ENCODE measurements around the gene SFSWAP.
"Not testable (repeated sequence)": the region's sequence is repeated elsewhere in the genome, so short reads cannot be mapped to it uniquely, and the experiment has no call there.

SFSWAP gene

GRCh38 chr12:131737150-131737827 lies 26.4 kb downstream of the SFSWAP start:
- DNase-seq, result no peak

DNA sequence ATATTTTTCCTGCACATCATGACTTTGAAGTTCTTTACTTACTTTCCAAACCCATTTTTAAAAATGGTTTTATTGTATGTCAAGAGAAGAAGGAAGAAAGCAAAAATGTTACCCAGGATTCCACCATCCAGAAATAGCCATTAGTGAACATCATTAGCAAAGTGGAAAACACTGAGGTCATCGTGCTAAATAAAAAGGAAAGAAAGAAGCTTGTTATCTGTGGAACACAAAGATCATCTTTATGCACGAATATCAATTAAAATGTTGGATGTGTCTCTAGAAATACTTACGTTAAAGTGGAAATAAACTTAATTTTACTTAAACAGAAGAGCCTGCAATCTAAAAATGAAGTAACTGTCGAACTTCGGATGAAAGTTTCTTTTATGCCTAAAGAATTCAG lies 27.3 kb downstream of the SFSWAP start:
- no peak for DNase-seq

DNA sequence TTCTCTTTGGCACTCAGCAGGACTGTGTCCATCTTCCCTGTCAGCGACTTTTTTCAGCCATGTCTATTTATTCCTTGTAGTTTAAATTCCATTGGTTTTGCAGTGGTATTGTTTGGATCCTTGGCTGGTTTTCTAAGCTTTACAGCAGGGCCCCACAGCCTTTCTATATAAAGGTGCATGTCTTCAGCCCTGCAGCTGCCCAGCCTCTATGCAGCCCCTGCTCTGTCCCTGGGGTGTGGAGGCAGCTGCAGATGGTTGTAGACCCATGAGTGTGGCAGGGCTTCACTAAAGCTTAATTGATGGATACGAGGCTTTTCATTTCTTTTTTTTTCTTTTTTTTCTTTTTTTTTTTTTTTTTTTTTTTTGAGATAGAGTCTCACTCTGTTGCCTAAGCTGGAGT lies 29.7 kb downstream of the SFSWAP start:
- DNase-seq, result no peak

DNA sequence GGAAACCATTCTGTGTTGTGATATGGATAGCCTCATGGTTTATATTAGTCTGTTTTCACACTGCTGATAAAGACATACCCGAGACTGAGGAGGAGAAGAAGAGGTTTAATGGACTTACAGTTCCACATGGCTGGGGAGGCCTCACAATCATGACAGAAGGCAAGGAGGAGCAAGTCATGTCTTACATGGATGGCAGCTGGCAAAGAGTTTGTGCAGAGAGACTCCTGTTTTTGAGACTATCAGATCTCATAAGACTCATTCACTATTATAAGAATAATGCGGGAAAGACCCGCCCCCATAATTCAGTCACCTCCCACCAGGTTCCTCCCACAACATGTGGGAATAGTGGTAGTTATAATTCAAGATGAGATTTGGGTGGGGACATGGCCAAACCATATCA lies 31.9 kb downstream of the SFSWAP start:
- not testable (repeated sequence) for DNase-seq

DNA sequence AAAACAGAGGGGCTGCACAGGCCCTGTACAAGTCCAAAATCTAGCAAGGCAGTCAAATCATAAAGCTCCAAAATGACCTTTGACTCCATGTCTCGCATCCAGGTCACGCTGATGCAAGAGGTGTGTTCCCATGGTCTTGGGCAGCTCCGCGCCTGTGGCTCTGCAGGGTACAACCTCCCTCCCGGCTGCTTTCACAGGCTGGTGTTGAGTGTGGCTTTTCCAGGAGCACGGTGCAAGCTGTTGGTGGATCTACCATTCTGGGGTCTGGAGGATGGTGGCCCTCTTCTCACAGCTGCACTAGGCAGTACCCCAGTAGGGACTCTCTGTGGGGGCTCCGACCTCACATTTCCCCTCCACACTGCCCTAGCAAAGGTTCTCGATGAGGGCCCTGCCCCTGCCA lies 32.5 kb downstream of the SFSWAP start:
- DNase-seq, result not testable (repeated sequence)

- DNase-seq, result not testable (repeated sequence)
These were observed 33.0 kb downstream of the SFSWAP start for GRCh38 chr12:131743880-131744279.

DNA sequence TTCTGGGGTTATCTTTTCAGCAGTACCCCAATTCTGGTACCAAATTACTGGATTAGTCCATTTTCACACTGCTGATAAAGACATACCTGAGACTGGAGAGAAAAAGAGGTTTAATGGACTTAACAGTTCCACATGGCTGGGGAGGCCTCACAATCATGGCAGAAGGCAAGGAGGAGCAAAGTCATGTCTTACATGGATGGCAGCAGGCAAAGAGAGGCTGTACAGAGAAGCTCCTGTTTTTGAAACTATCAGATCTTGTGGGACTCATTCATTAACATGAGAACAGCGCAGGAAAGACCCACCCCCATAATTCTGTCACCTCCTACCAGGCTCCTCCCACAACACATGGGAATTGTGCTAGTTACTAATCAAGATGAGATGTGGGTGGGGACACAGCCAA lies 33.8 kb downstream of the SFSWAP start:
- not testable (repeated sequence) for DNase-seq

- DNase-seq, result no peak
These were observed 34.8 kb downstream of the SFSWAP start for GRCh38 chr12:131745706-131746105.

DNA sequence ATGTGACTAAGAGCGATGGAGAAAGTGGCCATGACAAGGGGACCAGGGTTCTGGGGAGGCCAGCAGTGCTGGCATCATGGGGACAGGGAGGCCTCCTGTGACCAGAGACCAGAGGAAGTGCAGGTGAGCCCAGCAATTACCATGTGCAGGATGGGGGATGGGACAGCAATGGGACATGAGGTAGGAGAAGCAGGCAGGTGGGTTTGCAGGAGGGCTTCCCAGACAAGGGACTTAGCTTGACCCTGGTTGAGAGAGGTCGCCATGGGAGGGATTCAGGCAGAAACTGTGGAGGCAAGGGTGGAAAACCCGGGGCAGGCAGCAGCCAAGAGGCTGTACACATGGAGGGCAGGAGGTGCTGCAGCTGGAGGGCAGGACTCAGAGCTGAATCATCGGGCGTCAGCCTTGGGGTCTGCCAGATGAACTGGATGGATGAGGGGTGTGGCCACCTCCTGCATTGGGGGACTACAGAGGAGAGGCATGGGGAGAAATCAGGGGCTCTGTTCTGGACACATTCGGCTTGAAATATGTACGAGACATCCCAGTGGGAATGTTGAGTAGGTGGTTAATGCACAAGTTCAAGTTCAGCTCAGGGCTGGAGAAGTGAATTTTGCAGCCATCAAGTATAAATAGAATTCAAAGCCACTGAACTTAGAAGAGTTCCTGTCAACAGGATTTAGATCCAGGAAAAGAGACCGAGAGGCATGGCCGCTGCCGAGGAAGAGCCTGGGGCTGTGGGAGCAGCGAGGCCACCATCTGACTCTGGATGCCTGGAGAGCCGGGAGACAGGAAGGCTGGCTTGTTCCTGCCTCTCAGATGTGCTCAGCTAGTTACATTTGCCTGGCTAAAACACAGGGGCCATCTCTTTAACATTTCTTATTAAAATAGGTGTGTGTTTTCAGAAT lies 36.6 kb downstream of the SFSWAP start:
- no peak for DNase-seq

GRCh38 chr12:131749618-131750315 lies 38.9 kb downstream of the SFSWAP start:
- no peak for DNase-seq

DNA sequence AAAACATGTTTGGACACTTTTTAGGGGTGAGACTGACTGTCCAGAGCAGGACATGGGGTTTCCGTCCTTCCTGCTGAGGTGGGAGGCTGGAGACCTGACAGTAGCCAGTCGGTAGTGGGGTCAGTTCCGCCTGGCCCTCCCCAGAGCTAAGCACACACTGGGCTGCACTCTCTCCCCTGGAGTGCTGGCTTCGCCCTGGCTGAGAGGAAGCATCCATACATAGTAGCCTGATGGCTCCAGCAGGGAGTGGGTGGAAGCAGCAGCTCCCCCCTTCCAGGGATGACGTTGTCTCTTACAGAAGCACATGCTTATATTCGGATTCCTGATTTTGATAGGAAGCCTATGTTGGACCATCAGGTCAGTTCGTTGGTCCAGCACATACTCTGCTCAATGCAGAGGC lies 40.4 kb downstream of the SFSWAP start:
- no peak for DNase-seq

- DNase-seq, result no peak
These were observed 41.6 kb downstream of the SFSWAP start for GRCh38 chr12:131752451-131752850.

- DNase-seq, result no peak
These were observed 42.1 kb downstream of the SFSWAP start for GRCh38 chr12:131753005-131753404.

DNA sequence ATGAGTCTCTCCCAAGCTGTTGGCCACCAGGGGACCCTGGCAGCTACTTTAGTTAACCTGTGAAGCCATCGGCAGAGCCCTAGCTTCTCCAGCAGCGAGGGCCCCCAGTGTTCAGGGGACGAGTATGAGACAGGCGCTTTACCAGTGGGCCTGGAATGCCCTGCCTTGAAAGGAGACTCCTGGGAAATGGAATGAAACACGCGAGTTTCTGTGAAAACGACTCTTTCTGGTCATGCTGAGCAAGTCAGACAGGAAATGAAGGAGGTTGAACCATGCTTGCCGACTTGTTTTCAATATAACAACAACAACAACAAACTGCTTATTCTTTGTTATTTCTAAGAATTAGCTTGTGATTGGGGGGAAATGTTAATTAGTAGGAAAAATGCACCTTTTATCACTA lies 42.9 kb downstream of the SFSWAP start:
- DNase-seq, result no peak

DNA sequence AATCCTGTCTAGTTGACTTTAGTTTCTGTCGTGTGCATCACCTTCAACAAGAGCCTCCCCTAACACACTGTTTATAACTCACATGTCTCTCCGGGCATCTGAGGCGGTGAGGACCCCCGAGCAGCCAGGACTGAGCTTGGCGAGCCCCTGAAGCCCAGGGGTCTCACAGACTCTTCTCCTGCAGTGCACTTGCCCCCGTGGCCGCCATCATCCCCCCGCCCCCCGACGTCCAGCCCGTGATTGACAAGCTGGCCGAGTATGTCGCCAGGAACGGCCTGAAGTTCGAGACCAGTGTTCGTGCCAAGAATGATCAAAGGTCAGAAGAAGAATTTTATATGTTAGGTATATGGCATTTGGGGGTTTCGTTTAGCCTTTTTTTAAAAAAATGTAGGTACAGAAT lies 43.3 kb downstream of the SFSWAP start:
- no peak for DNase-seq

GRCh38 chr12:131755305-131756113 lies 44.6 kb downstream of the SFSWAP start:
- peak; percentile 67 to 76 for DNase-seq

- no peak for DNase-seq
These were observed 45.6 kb downstream of the SFSWAP start for GRCh38 chr12:131756441-131756840.

GRCh38 chr12:131757111-131757510 lies 46.2 kb downstream of the SFSWAP start:
- DNase-seq, result no peak

DNA sequence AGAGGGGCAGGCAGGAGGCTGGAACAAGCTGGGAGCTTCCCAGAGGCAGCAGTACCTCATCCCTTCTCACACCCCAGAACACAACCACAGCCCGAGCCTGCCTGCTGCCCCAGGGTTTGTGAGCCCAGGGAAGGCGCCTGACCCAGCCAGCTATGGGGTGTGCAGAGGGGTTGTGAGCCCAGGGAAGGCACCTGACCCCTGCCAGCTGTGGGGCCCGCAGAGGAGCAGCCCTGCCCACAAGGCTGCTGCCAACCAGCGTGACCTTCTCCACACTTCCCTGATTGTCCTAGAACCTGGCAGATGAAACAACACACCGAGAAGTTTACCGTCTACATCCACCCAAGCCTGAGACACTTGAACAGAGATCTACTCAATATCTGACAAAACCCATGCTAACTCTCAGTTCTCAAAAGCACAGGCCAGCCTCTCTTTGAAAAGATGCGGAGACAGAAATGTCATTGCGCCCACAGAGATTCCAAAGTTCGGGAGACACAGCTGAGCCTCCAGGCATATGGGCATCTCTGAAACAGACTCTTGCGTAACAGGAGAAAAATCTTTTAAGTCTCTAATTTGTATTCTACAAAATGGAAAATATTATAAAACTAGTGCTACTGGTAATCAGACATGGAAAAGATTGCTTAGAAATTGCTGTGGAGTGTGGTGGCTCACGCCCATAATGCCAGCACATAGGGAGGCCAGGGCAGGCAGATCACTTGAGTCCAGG lies 47.3 kb downstream of the SFSWAP start:
- no peak for DNase-seq

DNA sequence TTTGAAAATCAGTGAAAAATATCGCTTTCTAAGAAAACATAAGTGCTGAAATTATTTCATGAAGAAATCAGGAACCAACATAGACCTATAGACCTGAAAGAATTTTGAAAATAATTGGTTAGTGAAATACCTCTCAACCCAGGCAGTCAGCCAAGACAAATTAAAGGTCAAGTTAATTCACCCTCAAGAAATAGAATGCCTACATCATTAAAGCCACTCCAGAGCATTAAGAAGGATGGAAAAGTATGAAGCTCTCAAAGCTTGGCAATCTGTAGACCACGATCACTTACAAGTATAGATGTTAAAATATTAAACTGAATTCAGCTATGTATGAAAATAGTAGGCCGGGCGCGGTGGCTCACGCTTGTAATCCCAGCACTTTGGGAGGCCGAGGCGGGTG lies 48.3 kb downstream of the SFSWAP start:
- no peak for DNase-seq

GRCh38 chr12:131761638-131762037 lies 50.7 kb downstream of the SFSWAP start:
- DNase-seq, result no peak

DNA sequence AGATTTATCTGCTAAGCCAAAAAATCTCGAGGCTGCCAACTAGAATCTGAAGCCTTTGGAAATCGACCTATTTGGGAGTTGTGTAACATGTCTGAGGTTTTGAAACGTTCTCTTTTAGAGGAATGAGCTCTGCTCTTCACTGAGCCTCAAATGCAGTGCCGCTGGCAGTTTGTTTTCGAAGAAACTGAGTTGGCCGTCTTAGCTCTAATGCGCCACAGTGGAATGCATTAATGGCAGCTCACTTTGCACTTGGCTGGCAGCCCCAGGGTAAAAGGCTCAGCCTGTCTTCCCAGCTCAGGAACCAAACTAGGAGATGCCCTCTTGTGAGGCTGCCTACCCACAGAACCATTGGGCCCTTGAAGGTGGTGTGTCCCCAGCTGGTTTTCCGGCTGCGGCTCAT lies 53.8 kb downstream of the SFSWAP start:
- no peak for DNase-seq
